ENCODE data around the gene FARP1. TPM values are rescaled to one million over a fixed set of nuclear protein-coding genes. Genes with fewer than 3 reads are reported as not detected.
"Not testable (repeated sequence)": the region's sequence is repeated elsewhere in the genome, so short reads cannot be mapped to it uniquely, and the experiment has no call there.

FARP1 gene
- total RNA-seq, 1 donor = 125 TPM

GRCh38 chr13:98366443-98366842 is 223.5 kb downstream of the FARP1 start:
- H3K4me3 ChIP-seq (ENCODE audit: low read depth, low read length) = no peak overlapping the region
- no peak for DNase-seq (ENCODE audit: low read depth)
- TF ChIP-seq, protein P1, sequence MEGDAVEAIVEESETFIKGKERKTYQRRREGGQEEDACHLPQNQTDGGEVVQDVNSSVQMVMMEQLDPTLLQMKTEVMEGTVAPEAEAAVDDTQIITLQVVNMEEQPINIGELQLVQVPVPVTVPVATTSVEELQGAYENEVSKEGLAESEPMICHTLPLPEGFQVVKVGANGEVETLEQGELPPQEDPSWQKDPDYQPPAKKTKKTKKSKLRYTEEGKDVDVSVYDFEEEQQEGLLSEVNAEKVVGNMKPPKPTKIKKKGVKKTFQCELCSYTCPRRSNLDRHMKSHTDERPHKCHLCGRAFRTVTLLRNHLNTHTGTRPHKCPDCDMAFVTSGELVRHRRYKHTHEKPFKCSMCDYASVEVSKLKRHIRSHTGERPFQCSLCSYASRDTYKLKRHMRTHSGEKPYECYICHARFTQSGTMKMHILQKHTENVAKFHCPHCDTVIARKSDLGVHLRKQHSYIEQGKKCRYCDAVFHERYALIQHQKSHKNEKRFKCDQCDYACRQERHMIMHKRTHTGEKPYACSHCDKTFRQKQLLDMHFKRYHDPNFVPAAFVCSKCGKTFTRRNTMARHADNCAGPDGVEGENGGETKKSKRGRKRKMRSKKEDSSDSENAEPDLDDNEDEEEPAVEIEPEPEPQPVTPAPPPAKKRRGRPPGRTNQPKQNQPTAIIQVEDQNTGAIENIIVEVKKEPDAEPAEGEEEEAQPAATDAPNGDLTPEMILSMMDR (IDR thresholded peaks at IDR 0.05; ENCODE audit: insufficient read depth, low read depth, low read length) = no peak

- TF ChIP-seq, protein P1 (IDR thresholded peaks at IDR 0.05; ENCODE audit: insufficient read depth, low read depth, low read length) = no peak
- no peak for DNase-seq (ENCODE audit: low read depth)
- H3K4me3 ChIP-seq (ENCODE audit: low read depth, low read length) = no peak overlapping the region
Measured at GRCh38 chr13:98366959-98367358, 224.1 kb downstream of the FARP1 start.

- no peak overlapping the region for H3K4me3 ChIP-seq (ENCODE audit: low read depth, low read length)
- TF ChIP-seq, protein P1 (IDR thresholded peaks at IDR 0.05; ENCODE audit: insufficient read depth, low read depth, low read length) = no peak
- peak; percentile 80 for DNase-seq (ENCODE audit: low read depth)
Measured at GRCh38 chr13:98368019-98368418, 225.1 kb downstream of the FARP1 start.

GRCh38 chr13:98369520-98369919 is 226.6 kb downstream of the FARP1 start:
- not testable (repeated sequence) for DNase-seq (ENCODE audit: low read depth); H3K4me3 ChIP-seq (ENCODE audit: low read depth, low read length)

DNA sequence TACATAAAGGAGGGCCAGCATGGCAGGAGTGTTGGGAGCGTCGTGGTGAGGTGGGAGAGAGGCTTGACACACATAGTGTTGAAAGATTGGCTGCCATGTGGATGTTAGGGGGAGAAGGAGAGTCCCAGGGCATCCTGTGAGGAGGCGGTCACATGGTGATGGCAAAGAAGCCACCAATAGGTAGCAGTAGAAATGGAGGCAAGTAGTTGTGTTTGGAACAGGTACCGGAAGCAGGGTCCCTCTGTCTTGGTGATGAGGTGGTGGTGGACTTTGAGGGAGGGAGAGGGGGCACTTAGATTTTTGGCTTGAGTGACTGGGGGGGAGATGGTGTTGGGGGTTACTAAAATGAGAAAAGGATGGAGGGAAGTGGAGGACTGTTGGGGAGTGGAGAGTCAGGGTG is 227.4 kb downstream of the FARP1 start:
- TF ChIP-seq, protein P1 (IDR thresholded peaks at IDR 0.05; ENCODE audit: insufficient read depth, low read depth, low read length) = no peak
- DNase-seq (ENCODE audit: low read depth) = no peak
- H3K4me3 ChIP-seq (ENCODE audit: low read depth, low read length) = no peak overlapping the region

DNA sequence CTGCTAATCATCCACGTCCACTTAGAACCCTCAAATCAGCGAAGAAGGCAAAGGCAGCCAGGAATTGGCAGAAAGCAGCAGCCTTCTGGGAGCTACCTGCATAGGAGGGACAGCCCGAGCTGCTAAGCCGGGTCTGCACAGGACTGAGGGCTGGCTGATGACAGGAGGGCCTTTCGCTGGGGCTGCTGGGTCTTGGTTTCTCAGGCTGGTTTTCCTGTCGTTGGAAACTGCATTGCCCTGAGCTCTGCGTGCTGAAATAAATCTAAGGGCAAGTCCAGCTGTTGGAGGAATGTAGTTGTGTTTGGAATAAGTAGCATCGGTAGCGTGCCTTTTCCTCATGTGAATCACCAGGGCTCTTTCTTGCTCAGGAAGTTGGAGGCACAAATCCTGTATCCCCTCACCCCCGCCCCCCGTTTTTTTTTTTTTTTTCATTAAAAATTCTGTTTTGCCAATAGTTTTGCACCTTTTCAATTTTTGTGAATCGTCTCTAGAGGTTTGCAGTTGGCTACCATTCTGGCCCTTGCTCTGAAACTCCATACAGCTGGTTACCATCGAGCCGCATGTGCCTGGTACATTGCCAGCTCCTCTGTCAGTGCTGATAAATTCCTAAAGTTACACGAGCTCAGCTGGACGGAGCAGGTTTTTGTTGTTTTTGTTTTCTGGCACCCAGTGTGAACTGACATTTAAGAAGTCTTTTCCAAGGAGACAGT is 228.1 kb downstream of the FARP1 start:
- H3K4me3 ChIP-seq (ENCODE audit: low read depth, low read length) = peak overlapping the region; percentile 13
- TF ChIP-seq, protein P1 (IDR thresholded peaks at IDR 0.05; ENCODE audit: insufficient read depth, low read depth, low read length) = no peak
- DNase-seq (ENCODE audit: low read depth) = peak; percentile 90

DNA sequence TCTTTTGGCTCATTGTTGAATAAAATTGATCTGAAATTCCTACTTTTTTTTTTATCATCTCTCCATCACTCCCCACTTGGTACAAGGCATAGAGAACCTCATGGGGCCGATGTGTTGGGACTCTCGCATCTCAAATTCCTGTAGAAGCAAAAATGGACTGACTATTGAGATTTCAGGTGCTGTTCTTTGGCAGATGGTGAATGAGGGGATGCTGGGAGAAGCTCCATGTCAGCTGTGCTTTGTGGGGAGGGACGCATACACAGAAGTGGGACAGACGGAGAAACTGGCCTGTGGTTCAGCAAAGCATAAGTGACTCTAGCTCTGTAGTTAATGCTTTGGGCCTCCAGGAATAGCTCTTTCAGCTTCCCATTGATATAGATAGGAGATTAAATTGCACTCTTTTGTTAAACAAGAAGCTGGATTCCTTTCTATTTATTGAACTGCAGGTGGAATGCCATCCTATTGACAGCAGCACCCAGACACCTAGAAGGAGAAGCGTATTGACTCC is 228.7 kb downstream of the FARP1 start:
- DNase-seq (ENCODE audit: low read depth) = no peak
- no peak overlapping the region for H3K4me3 ChIP-seq (ENCODE audit: low read depth, low read length)
- TF ChIP-seq, protein P1 (IDR thresholded peaks at IDR 0.05; ENCODE audit: insufficient read depth, low read depth, low read length) = no peak
